T-cell (primary cell): ENCODE data around the gene LARP4. TPM values are rescaled to one million over a fixed set of nuclear protein-coding genes. Genes with fewer than 3 reads are reported as not detected.

Experiments
- ATAC-seq, 4 experiments: fragments of 200-7000 bp in 3 of 4; fragments of 150-1000 bp in 1 of 4; cut with Tn5 transposase; replicated peaks in 1 of 4; 1 replicate in 3 of 4; 2 replicates in 1 of 4; pipeline ENCODE4 v1.10.0; 2021; ENCODE audit warnings: moderate library complexity in 3 of 4, mild to moderate bottlenecking in 2 of 4, moderate number of reproducible peaks in 1 of 4
- CTCF ChIA-PET, 2 donors: fragments of 300-600 bp; sonication (Branson Sonifier 250); formaldehyde crosslinking; loops; one replicate each; lab custom pipeline; 2022; ENCODE audit warnings: antibody characterized with exemption in 2 of 2; lab: Charles Lee
- POLR2A ChIA-PET, 2 donors: fragments of 300-600 bp; sonication (Branson Sonifier 250); formaldehyde crosslinking; loops; one replicate each; lab custom pipeline; 2022; ENCODE audit warnings: antibody characterized with exemption in 2 of 2; lab: Charles Lee
- DNase-seq, 35 experiments: peaks; one replicate each; pipeline versions ENCODE4 v3.0.0 to v3.0.0-alpha.2; 2013 to 2023
- H3K27ac ChIP-seq: one replicate; pipeline ENCODE4 v1.5.1; 2013; ENCODE audit warnings: low read length
- H3K27me3 ChIP-seq, 2 experiments: replicated peaks in 1 of 2; 1 replicate in 1 of 2; 2 replicates in 1 of 2; pipeline versions ENCODE4 v1.6.1 to v1.7.0; 2013; ENCODE audit warnings: low read length in 1 of 2, mixed read lengths in 1 of 2; ENCODE audit not compliant: control insufficient read depth in 2 of 2, insufficient read depth in 2 of 2; ENCODE audit errors: extremely low read depth in 1 of 2
- H3K36me3 ChIP-seq, 2 donors: 1 replicate in 1 of 2; 2 replicates in 1 of 2; pipeline versions ENCODE4 v1.6.1 to v1.7.0; 2013; ENCODE audit warnings: low read length in 1 of 2; ENCODE audit not compliant: control insufficient read depth in 2 of 2, insufficient read depth in 1 of 2; ENCODE audit errors: extremely low read depth in 1 of 2
- H3K4me1 ChIP-seq, 2 experiments: 1 replicate in 1 of 2; 2 replicates in 1 of 2; pipeline versions ENCODE4 v1.6.1 to v1.7.0; 2013; ENCODE audit warnings: low read length in 2 of 2, mixed read lengths in 1 of 2; ENCODE audit not compliant: insufficient read depth in 2 of 2, control insufficient read depth in 1 of 2; ENCODE audit errors: extremely low read depth in 1 of 2
- H3K4me3 ChIP-seq, 2 donors: 1 replicate in 1 of 2; 2 replicates in 1 of 2; pipeline versions ENCODE4 v1.5.1 to v1.7.0; 2013; ENCODE audit warnings: mild to moderate bottlenecking in 2 of 2, low read length in 1 of 2, moderate library complexity in 1 of 2; ENCODE audit not compliant: control insufficient read depth in 1 of 2; ENCODE audit errors: extremely low read depth in 1 of 2
- H3K9me3 ChIP-seq: 2 replicates; pipeline ENCODE4 v1.7.0; 2013
- H3K27ac Mint-ChIP-seq, 2 donors: one replicate each; pipeline ENCODE4 v1.8.0; 2020 to 2021; ENCODE audit warnings: mild to moderate bottlenecking in 2 of 2, mixed read lengths in 2 of 2
- H3K27me3 Mint-ChIP-seq, 2 donors: one replicate each; pipeline ENCODE4 v1.8.0; 2021 to 2022; ENCODE audit warnings: mixed read lengths in 2 of 2
- H3K36me3 Mint-ChIP-seq: one replicate; pipeline ENCODE4 v1.8.0; 2021; ENCODE audit warnings: mixed read lengths
- H3K4me1 Mint-ChIP-seq, 3 donors: one replicate each; pipeline ENCODE4 v1.8.0; 2020 to 2022; ENCODE audit warnings: mixed read lengths in 3 of 3, mild to moderate bottlenecking in 1 of 3
- H3K4me3 Mint-ChIP-seq, 3 donors: one replicate each; pipeline ENCODE4 v1.8.0; 2020 to 2022; ENCODE audit warnings: mild to moderate bottlenecking in 3 of 3, mixed read lengths in 3 of 3, moderate library complexity in 3 of 3
- H3K9me3 Mint-ChIP-seq, 3 donors: one replicate each; pipeline ENCODE4 v1.8.0; 2020 to 2022; ENCODE audit warnings: mixed read lengths in 3 of 3
- WGBS: methylation state at CpG from one replicate; pipeline ENCODE4 v1.1.5; 2013; ENCODE audit warnings: missing lambda C conversion rate; ENCODE audit not compliant: insufficient coverage; 5-methylcytosine and 5-hydroxymethylcytosine counted together
- total RNA-seq, 35 experiments: library from RNA in 6 of 35; stranded (reverse) in 6 of 35; fragments of 120-200 nt in 1 of 35; gene quantifications; one replicate each; pipeline versions ENCODE4 v1.2.1 to v1.2.4 and lab custom pipeline; 2013 to 2026

LARP4 gene
- total RNA-seq, 5 donors from 2014 or later (not counting 1 experiment from before 2014, with no cell fraction given) = 22.2 to 38.8 (median 36.7) TPM

DNA sequence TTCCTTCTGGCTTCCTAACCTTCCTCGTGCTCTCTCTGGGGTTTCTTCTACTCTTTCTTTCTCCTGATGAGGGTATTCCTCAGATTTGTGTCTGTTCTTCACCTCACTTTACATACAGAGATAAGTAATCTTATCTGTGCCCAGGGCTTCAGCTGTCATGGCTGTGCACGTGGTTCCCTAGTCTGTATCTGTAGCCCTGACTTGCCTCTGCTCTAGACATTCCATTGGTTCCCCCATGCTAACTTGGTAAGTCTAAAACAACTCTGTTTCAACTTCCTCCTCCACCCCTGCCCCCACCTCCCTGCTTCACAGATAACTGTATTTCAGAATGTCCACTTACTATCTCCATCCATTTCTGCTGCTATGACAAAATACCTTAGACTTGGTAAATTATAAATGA, 114.9 kb downstream of the LARP4 start:
- peak overlapping the region; percentile 34 for H3K27ac ChIP-seq
- no peak overlapping the region for H3K4me3 ChIP-seq
- no peaks in the 10 kb centered on the region for H3K9me3 Mint-ChIP-seq
- DNase-seq (no peak), ATAC-seq (no peak)
- no peaks in the 10 kb centered on the region for H3K9me3 ChIP-seq
- no peaks in the 10 kb centered on the region for H3K27me3 ChIP-seq
- H3K36me3 Mint-ChIP-seq = peaks cover 3% of the 10 kb centered on the region
- peaks cover 54 to 78% of the 10 kb centered on the region in 2 experiments for H3K4me1 ChIP-seq
- peaks cover 54 to 68% (median 65%) of the 10 kb centered on the region in 3 donors for H3K4me1 Mint-ChIP-seq
- CTCF ChIA-PET = interaction anchor here (0.6 to 1.2 kb wide), 2 partner anchors 7 to 11 kb away, joined by 4 to 6 read pairs; partner anchors contain the start of gene DIP2B (in 1 of the 2)
- POLR2A ChIA-PET = interaction anchor here in 1 of 2 donors (0.6 kb wide), 1 partner anchor 1307 kb away, joined by 6 read pairs; no protein-coding TSS in a partner anchor
- H3K36me3 ChIP-seq = no peaks in the 10 kb centered on the region
- 75% methylated on average over 1 of the region's 2 CpGs for WGBS
- H3K4me3 Mint-ChIP-seq = peak overlapping the region; percentile 13 to 78 (median 13)
- peak overlapping the region; percentile 95 to 98 for H3K27ac Mint-ChIP-seq
- H3K27me3 Mint-ChIP-seq = no peaks in the 10 kb centered on the region

GRCh38 chr12:50517421-50518048, 116.8 kb downstream of the LARP4 start:
- no peak overlapping the region for H3K4me3 Mint-ChIP-seq
- POLR2A ChIA-PET = interaction anchor here in 1 of 2 donors (0.7 kb wide), 2 partner anchors 11 to 1000 kb away, joined by 3 to 9 read pairs; no protein-coding TSS in a partner anchor
- 42% methylated on average over 1 of the region's 3 CpGs for WGBS
- DNase-seq (peak in 2 of 35 experiments; percentile 7 to 37), ATAC-seq (peak; percentile 52 to 71 (median 58))
- peaks cover 64 to 76% (median 75%) of the 10 kb centered on the region in 3 donors for H3K4me1 Mint-ChIP-seq
- H3K27me3 Mint-ChIP-seq = no peaks in the 10 kb centered on the region
- Histone ChIP-seq H3K4me3 (no peak overlapping the region), H3K27me3 (no peaks in the 10 kb centered on the region), H3K36me3 (no peaks in the 10 kb centered on the region), H3K27ac (peak overlapping the region; percentile 61), H3K9me3 (no peaks in the 10 kb centered on the region), H3K4me1 (peaks cover 60 to 77% of the 10 kb centered on the region in 2 experiments)
- H3K36me3 Mint-ChIP-seq = peaks cover 6% of the 10 kb centered on the region
- H3K9me3 Mint-ChIP-seq = no peaks in the 10 kb centered on the region
- CTCF ChIA-PET = interaction anchor here (0.6 to 1.1 kb wide), 5 partner anchors 9 to 1702 kb away, joined by 3 to 6 read pairs (median 4); partner anchors contain the start of gene DIP2B (in 1 of the 2)
- H3K27ac Mint-ChIP-seq = no peak overlapping the region

DNA sequence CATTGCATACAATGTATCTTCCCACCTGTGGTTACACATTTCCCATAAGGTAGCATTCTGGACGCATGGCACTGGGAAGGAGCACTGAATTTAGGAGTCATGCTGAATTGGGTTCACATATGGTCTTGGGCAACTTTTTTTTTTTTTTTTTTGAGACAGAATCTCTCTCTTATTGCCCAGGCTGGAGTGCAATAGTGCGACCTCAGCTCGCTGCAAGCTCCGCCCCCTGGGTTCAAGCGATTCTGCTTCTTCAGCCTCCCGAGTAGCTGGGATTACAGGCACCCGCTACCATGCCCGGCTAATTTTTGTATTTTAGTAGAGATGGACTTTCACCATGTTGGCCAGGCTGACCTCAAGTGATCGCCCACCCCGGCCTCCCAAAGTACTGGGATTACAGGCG, 117.4 kb downstream of the LARP4 start:
- Histone ChIP-seq H3K27ac (peak overlapping the region; percentile 61), H3K9me3 (no peaks in the 10 kb centered on the region), H3K4me3 (no peak overlapping the region), H3K36me3 (no peaks in the 10 kb centered on the region), H3K4me1 (peaks cover 57 to 73% of the 10 kb centered on the region in 2 experiments), H3K27me3 (no peaks in the 10 kb centered on the region)
- no peaks in the 10 kb centered on the region for H3K9me3 Mint-ChIP-seq
- H3K36me3 Mint-ChIP-seq = peaks cover 9% of the 10 kb centered on the region
- DNase-seq (no peak), ATAC-seq (no peak)
- H3K27ac Mint-ChIP-seq = no peak overlapping the region
- peaks cover 62 to 73% (median 71%) of the 10 kb centered on the region in 3 donors for H3K4me1 Mint-ChIP-seq
- H3K27me3 Mint-ChIP-seq = no peaks in the 10 kb centered on the region
- no peak overlapping the region for H3K4me3 Mint-ChIP-seq
- 91% methylated on average over 4 of the region's 11 CpGs for WGBS
- CTCF ChIA-PET = interaction anchor here (0.6 to 1.1 kb wide), 5 partner anchors 10 to 1703 kb away, joined by 3 to 6 read pairs (median 4); partner anchors contain the start of gene DIP2B (in 1 of the 2)
- POLR2A ChIA-PET = interaction anchor here (0.6 to 0.7 kb wide), 3 partner anchors 11 to 1000 kb away, joined by 3 to 9 read pairs (median 8); no protein-coding TSS in a partner anchor

GRCh38 chr12:50519353-50519752, 118.7 kb downstream of the LARP4 start:
- Mint-ChIP-seq H3K9me3 (no peaks in the 10 kb centered on the region), H3K27ac (peak overlapping the region in 1 of 2 donors; percentile 87), H3K4me1 (peaks cover 55 to 69% (median 67%) of the 10 kb centered on the region in 3 donors), H3K36me3 (peaks cover 16% of the 10 kb centered on the region), H3K27me3 (no peaks in the 10 kb centered on the region), H3K4me3 (no peak overlapping the region)
- no CpG with 5 or more reads among the region's 1 CpG for WGBS
- H3K9me3 ChIP-seq = no peaks in the 10 kb centered on the region
- ChIA-PET CTCF (interaction anchor here in 1 of 2 donors (1.9 kb wide), 1 partner anchor 10 kb away, joined by 10 read pairs; no protein-coding TSS in a partner anchor), POLR2A (no interaction called here)
- no peaks in the 10 kb centered on the region for H3K27me3 ChIP-seq
- no peak overlapping the region for H3K4me3 ChIP-seq
- H3K4me1 ChIP-seq = peaks cover 48 to 63% of the 10 kb centered on the region in 2 experiments
- H3K27ac ChIP-seq = peak overlapping the region; percentile 65
- ATAC-seq (no peak), DNase-seq (no peak)
- H3K36me3 ChIP-seq = peaks cover under 1 to 2% of the 10 kb centered on the region in 2 donors

- Mint-ChIP-seq H3K27ac (peak overlapping the region in 1 of 2 donors; percentile 87), H3K9me3 (no peaks in the 10 kb centered on the region), H3K4me3 (peak overlapping the region in 2 of 3 donors; percentile 49 to 70), H3K4me1 (peaks cover 49 to 62% (median 61%) of the 10 kb centered on the region in 3 donors), H3K36me3 (peaks cover 20% of the 10 kb centered on the region), H3K27me3 (no peaks in the 10 kb centered on the region)
- no CpG with 5 or more reads among the region's 8 CpGs for WGBS
- H3K27me3 ChIP-seq = no peaks in the 10 kb centered on the region
- H3K9me3 ChIP-seq = no peaks in the 10 kb centered on the region
- H3K27ac ChIP-seq = peak overlapping the region; percentile 65
- ATAC-seq = peak; percentile 55 to 71 (median 58)
- no peak overlapping the region for H3K4me3 ChIP-seq
- H3K4me1 ChIP-seq = peaks cover 37 to 59% of the 10 kb centered on the region in 2 experiments
- peaks cover 2 to 6% of the 10 kb centered on the region in 2 donors for H3K36me3 ChIP-seq
- ChIA-PET POLR2A (interaction anchor here (0.6 to 1.1 kb wide), 3 partner anchors 9 to 97 kb away, joined by 6 to 10 read pairs (median 7); no protein-coding TSS in a partner anchor), CTCF (interaction anchor here in 1 of 2 donors (0.5 to 1.9 kb wide), 5 partner anchors 12 to 403 kb away, joined by 3 to 10 read pairs (median 4); partner anchors contain the start of gene DIP2B)
- no peak for DNase-seq
Measured at GRCh38 chr12:50520416-50521207, 119.9 kb downstream of the LARP4 start.
